GM12892 (cell line): ENCODE measurements around the gene SDSL.

Experiments used
- POLR2A ChIP-seq: IDR thresholded peaks from 2 replicates; pipeline ENCODE4 v1.6.1; 2011; ENCODE audit warnings: low read depth, low read length, control low read depth
- POLR2AphosphoS5 ChIP-seq: IDR thresholded peaks from 2 replicates; pipeline ENCODE4 v1.6.1; 2011; ENCODE audit warnings: low read depth, low read length, control low read depth
- TAF1 ChIP-seq: IDR thresholded peaks from 2 replicates; pipeline ENCODE4 v1.6.1; 2011; ENCODE audit warnings: low read depth, mild to moderate bottlenecking, control low read depth, low read length, borderline replicate concordance

DNA sequence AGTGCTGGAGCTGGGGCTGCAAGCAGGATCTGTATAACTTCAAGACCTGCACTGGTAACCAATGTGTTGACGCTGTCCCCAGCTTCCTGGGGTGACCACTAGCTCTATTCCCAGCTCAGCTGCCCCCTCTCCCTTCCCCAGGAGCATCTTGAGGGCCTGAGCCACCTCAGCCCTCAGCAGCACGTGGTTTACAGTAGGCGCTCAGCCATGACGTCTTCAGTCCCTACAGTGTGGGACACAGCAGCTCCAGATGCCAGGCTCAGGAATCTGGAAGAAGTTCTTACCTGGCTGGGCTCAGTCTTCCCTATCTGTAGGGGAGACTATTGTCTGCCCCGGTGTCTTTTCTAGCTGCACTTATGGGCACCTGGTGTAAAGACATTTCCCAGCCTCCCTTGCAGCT, 27.1 kb upstream of the SDSL start:
- TF ChIP-seq POLR2A (no peak), POLR2AphosphoS5 (no peak), TAF1 (no peak)
